Activated naive CD8-positive, alpha-beta T cell treated with anti-CD3 and anti-CD28 coated beads, Interleukin-2, amount 10 ng/mL, durations not matched to agents 7 days and 5 days (primary cell): ENCODE measurements around the gene RPS24. TPM values are rescaled to one million over a fixed set of nuclear protein-coding genes. Genes with fewer than 3 reads are reported as not detected.

ENCODE experiments used
- ATAC-seq: fragments of 150-1000 bp; cut with Tn5 transposase; one replicate; pipeline ENCODE4 v1.10.0; 2021; ENCODE audit warnings: low read depth, moderate library complexity
- POLR2A ChIA-PET: fragments of 350-600 bp; sonication (Branson Sonifier 250); formaldehyde crosslinking; loops from one replicate; lab custom pipeline; 2021; ENCODE audit warnings: antibody characterized with exemption; lab: Charles Lee
- DNase-seq: peaks from one replicate; pipeline ENCODE4 v3.0.0; 2021
- H3K27ac Mint-ChIP-seq: one replicate; pipeline ENCODE4 v1.8.0; 2022; ENCODE audit warnings: mild to moderate bottlenecking, mixed read lengths
- H3K27me3 Mint-ChIP-seq: one replicate; pipeline ENCODE4 v1.8.0; 2022; ENCODE audit warnings: mild to moderate bottlenecking, moderate library complexity, mixed read lengths
- H3K36me3 Mint-ChIP-seq: one replicate; pipeline ENCODE4 v1.8.0; 2021; ENCODE audit warnings: mild to moderate bottlenecking, mixed read lengths
- H3K4me1 Mint-ChIP-seq: one replicate; pipeline ENCODE4 v1.8.0; 2021; ENCODE audit warnings: mixed read lengths
- H3K4me3 Mint-ChIP-seq: one replicate; pipeline ENCODE4 v1.8.0; 2022; ENCODE audit warnings: mild to moderate bottlenecking, moderate library complexity, mixed read lengths
- H3K9me3 Mint-ChIP-seq: one replicate; pipeline ENCODE4 v1.8.0; 2021; ENCODE audit warnings: mixed read lengths
- total RNA-seq, 2 experiments: library from RNA; stranded (reverse); gene quantifications; one replicate each; pipeline ENCODE4 v1.2.3, GENCODE V29; 2021

The RPS24 gene
- total RNA-seq, 2 experiments from 2014 or later, result 1,523 to 1,613 TPM

- POLR2A ChIA-PET, result interaction anchor here (0.6 kb wide), 1 partner anchor 18 kb away, joined by 3 read pairs; no protein-coding TSS in a partner anchor
- no peak for ATAC-seq
These were observed 23.4 kb upstream of the RPS24 start for GRCh38 chr10:78010278-78010677.

GRCh38 chr10:78011065-78011464 is 22.6 kb upstream of the RPS24 start:
- no peak overlapping the region for H3K4me3 Mint-ChIP-seq

More at GRCh38 chr10:78010278-78010677, 23.4 kb upstream of the RPS24 start:
- H3K4me1 Mint-ChIP-seq, result no peaks in the 10 kb centered on the region
- H3K9me3 Mint-ChIP-seq, result no peaks in the 10 kb centered on the region
- DNase-seq, result no peak
- no peaks in the 10 kb centered on the region for H3K27me3 Mint-ChIP-seq
- H3K27ac Mint-ChIP-seq, result no peak overlapping the region
- H3K36me3 Mint-ChIP-seq, result peaks cover 29% of the 10 kb centered on the region
- H3K4me3 Mint-ChIP-seq, result no peak overlapping the region

GRCh38 chr10:78013564-78013963 is 20.1 kb upstream of the RPS24 start:
- no peak overlapping the region for H3K27ac Mint-ChIP-seq
- POLR2A ChIA-PET, result no interaction called here
- DNase-seq (no peak), ATAC-seq (no peak)
- peaks cover 22% of the 10 kb centered on the region for H3K36me3 Mint-ChIP-seq
- no peaks in the 10 kb centered on the region for H3K4me1 Mint-ChIP-seq
- H3K27me3 Mint-ChIP-seq, result no peaks in the 10 kb centered on the region
- H3K4me3 Mint-ChIP-seq, result no peak overlapping the region
- H3K9me3 Mint-ChIP-seq, result no peaks in the 10 kb centered on the region

More at GRCh38 chr10:78011065-78011464, 22.6 kb upstream of the RPS24 start:
- Mint-ChIP-seq H3K36me3 (peaks cover 27% of the 10 kb centered on the region), H3K4me1 (no peaks in the 10 kb centered on the region), H3K27ac (no peak overlapping the region), H3K27me3 (no peaks in the 10 kb centered on the region), H3K9me3 (no peaks in the 10 kb centered on the region)
- POLR2A ChIA-PET, result no interaction called here
- no peak for DNase-seq
- ATAC-seq, result no peak

GRCh38 chr10:78015546-78015945 is 18.1 kb upstream of the RPS24 start:
- H3K9me3 Mint-ChIP-seq, result no peaks in the 10 kb centered on the region
- no peak overlapping the region for H3K27ac Mint-ChIP-seq
- no peak overlapping the region for H3K4me3 Mint-ChIP-seq
- H3K27me3 Mint-ChIP-seq, result no peaks in the 10 kb centered on the region
- H3K36me3 Mint-ChIP-seq, result peaks cover 13% of the 10 kb centered on the region
- no peaks in the 10 kb centered on the region for H3K4me1 Mint-ChIP-seq
- DNase-seq (no peak), ATAC-seq (no peak)
- POLR2A ChIA-PET, result interaction anchor here (1.1 kb wide), 1 partner anchor 50 kb away, joined by 5 read pairs; no protein-coding TSS in a partner anchor

- Mint-ChIP-seq H3K27ac (no peak overlapping the region), H3K27me3 (no peaks in the 10 kb centered on the region), H3K36me3 (peaks cover 19% of the 10 kb centered on the region), H3K9me3 (no peaks in the 10 kb centered on the region), H3K4me1 (no peaks in the 10 kb centered on the region), H3K4me3 (no peak overlapping the region)
- ATAC-seq (no peak), DNase-seq (no peak)
- POLR2A ChIA-PET, result no interaction called here
These were observed 15.8 kb upstream of the RPS24 start for GRCh38 chr10:78017856-78018255.

- Mint-ChIP-seq H3K27ac (no peak overlapping the region), H3K27me3 (no peaks in the 10 kb centered on the region), H3K4me3 (no peak overlapping the region), H3K4me1 (no peaks in the 10 kb centered on the region), H3K36me3 (peaks cover 18% of the 10 kb centered on the region), H3K9me3 (no peaks in the 10 kb centered on the region)
- ATAC-seq, result no peak
- no peak for DNase-seq
- POLR2A ChIA-PET, result no interaction called here
These were observed 14.4 kb upstream of the RPS24 start for GRCh38 chr10:78019264-78019663.

GRCh38 chr10:78021201-78021600 is 12.5 kb upstream of the RPS24 start:
- H3K4me1 Mint-ChIP-seq, result no peaks in the 10 kb centered on the region
- H3K27me3 Mint-ChIP-seq, result no peaks in the 10 kb centered on the region
- ATAC-seq, result no peak
- H3K4me3 Mint-ChIP-seq, result no peak overlapping the region
- no peak for DNase-seq
- H3K27ac Mint-ChIP-seq, result no peak overlapping the region
- no peaks in the 10 kb centered on the region for H3K9me3 Mint-ChIP-seq
- peaks cover 28% of the 10 kb centered on the region for H3K36me3 Mint-ChIP-seq
- POLR2A ChIA-PET, result no interaction called here

- Mint-ChIP-seq H3K36me3 (peaks cover 26% of the 10 kb centered on the region), H3K27ac (no peak overlapping the region), H3K4me3 (no peak overlapping the region), H3K27me3 (no peaks in the 10 kb centered on the region), H3K9me3 (no peaks in the 10 kb centered on the region), H3K4me1 (peaks cover 10% of the 10 kb centered on the region)
- ATAC-seq (no peak), DNase-seq (no peak)
- POLR2A ChIA-PET, result no interaction called here
These were observed 9.9 kb upstream of the RPS24 start for GRCh38 chr10:78023741-78024140.

- POLR2A ChIA-PET, result no interaction called here
- Mint-ChIP-seq H3K4me3 (no peak overlapping the region), H3K27me3 (no peaks in the 10 kb centered on the region), H3K4me1 (peaks cover 16% of the 10 kb centered on the region), H3K9me3 (no peaks in the 10 kb centered on the region), H3K27ac (no peak overlapping the region), H3K36me3 (peaks cover 28% of the 10 kb centered on the region)
- DNase-seq (no peak), ATAC-seq (no peak)
These were observed 7.8 kb upstream of the RPS24 start for GRCh38 chr10:78025685-78026364.

- H3K4me1 Mint-ChIP-seq, result peaks cover 16% of the 10 kb centered on the region
- peak; percentile 11 for ATAC-seq
- DNase-seq, result peak; percentile 46
- POLR2A ChIA-PET, result no interaction called here
- no peaks in the 10 kb centered on the region for H3K27me3 Mint-ChIP-seq
- H3K27ac Mint-ChIP-seq, result peak overlapping the region; percentile 90
- H3K9me3 Mint-ChIP-seq, result no peaks in the 10 kb centered on the region
- H3K36me3 Mint-ChIP-seq, result peaks cover 21% of the 10 kb centered on the region
- peak overlapping the region; percentile 95 for H3K4me3 Mint-ChIP-seq
These were observed 5.0 kb upstream of the RPS24 start for GRCh38 chr10:78028438-78029268.

GRCh38 chr10:78029269-78030226 is 4.1 kb upstream of the RPS24 start, which contains the start of gene POLR3A:
TSS of gene POLR3A (minus strand) at chr10:78029515. CDS start at chr10:78029407, 108 bp downstream.
- POLR2A ChIA-PET, result interaction anchor here (0.7 kb wide), 2 partner anchors 23 to 183 kb away, joined by 3 to 4 read pairs; no protein-coding TSS in a partner anchor
- H3K36me3 Mint-ChIP-seq, result peaks cover 21% of the 10 kb centered on the region
- H3K4me3 Mint-ChIP-seq, result peak within 1 kb of the TSS; percentile 95
- no peaks in the 10 kb centered on the region for H3K27me3 Mint-ChIP-seq
- no peaks in the 10 kb centered on the region for H3K9me3 Mint-ChIP-seq
- DNase-seq (peak; percentile 90), ATAC-seq (peak; percentile 54)
- peak within 1 kb of the TSS; percentile 90 for H3K27ac Mint-ChIP-seq
- H3K4me1 Mint-ChIP-seq, result peaks cover 17% of the 10 kb centered on the region

GRCh38 chr10:78033387-78033636 is 351 bp upstream of the RPS24 start:
- DNase-seq, result no peak
- H3K27ac Mint-ChIP-seq, result peak overlapping the region; percentile 86
- peaks cover 37% of the 10 kb centered on the region for H3K36me3 Mint-ChIP-seq
- H3K4me1 Mint-ChIP-seq, result peaks cover 34% of the 10 kb centered on the region
- H3K4me3 Mint-ChIP-seq, result peak overlapping the region; percentile 90
- no peaks in the 10 kb centered on the region for H3K27me3 Mint-ChIP-seq
- POLR2A ChIA-PET, result interaction anchor here (1.1 kb wide), 1 partner anchor 9 kb away, joined by 3 read pairs; no protein-coding TSS in a partner anchor
- ATAC-seq, result no peak
- no peaks in the 10 kb centered on the region for H3K9me3 Mint-ChIP-seq

GRCh38 chr10:78035025-78035424 is 1.4 kb downstream of the RPS24 start:
- Mint-ChIP-seq H3K27ac (peak overlapping the region; percentile 86), H3K9me3 (no peaks in the 10 kb centered on the region), H3K4me1 (peaks cover 36% of the 10 kb centered on the region), H3K4me3 (peak overlapping the region; percentile 90), H3K27me3 (no peaks in the 10 kb centered on the region), H3K36me3 (peaks cover 45% of the 10 kb centered on the region)
- POLR2A ChIA-PET, result no interaction called here
- no peak for ATAC-seq
- no peak for DNase-seq
